Measurements from ENCODE around the gene MLX.

DNA sequence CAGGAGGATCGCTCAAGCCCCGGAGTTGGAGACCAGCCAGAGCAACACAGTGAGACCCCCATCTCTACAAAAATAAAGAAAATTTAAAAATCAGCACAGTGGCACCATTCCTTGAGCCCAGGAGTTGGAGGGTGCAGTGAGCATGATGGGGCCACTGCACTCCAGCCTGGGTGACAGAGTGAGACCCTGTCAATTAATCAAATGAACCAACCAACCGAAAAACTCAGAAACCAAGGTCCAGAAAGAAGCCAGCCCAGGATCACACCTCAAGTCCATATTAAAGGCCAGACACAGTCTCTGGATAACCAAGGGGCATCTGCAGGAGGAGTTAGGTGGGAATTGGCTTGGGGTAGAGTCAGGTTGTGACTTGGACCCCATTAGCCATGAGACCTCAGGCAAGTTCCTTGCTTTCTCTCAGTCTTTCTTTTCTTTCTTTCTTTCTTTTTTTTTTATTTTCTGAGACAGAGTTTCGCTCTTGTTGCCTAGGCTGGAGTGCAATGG is 11.7 kb upstream of the MLX start:
- TF ChIP-seq, protein P1, sequence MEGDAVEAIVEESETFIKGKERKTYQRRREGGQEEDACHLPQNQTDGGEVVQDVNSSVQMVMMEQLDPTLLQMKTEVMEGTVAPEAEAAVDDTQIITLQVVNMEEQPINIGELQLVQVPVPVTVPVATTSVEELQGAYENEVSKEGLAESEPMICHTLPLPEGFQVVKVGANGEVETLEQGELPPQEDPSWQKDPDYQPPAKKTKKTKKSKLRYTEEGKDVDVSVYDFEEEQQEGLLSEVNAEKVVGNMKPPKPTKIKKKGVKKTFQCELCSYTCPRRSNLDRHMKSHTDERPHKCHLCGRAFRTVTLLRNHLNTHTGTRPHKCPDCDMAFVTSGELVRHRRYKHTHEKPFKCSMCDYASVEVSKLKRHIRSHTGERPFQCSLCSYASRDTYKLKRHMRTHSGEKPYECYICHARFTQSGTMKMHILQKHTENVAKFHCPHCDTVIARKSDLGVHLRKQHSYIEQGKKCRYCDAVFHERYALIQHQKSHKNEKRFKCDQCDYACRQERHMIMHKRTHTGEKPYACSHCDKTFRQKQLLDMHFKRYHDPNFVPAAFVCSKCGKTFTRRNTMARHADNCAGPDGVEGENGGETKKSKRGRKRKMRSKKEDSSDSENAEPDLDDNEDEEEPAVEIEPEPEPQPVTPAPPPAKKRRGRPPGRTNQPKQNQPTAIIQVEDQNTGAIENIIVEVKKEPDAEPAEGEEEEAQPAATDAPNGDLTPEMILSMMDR (IDR thresholded peaks at IDR 0.05), result no peak
- TF ChIP-seq POLR2A (IDR thresholded peaks at IDR 0.05) (no peak), EP300 (IDR thresholded peaks at IDR 0.05) (no peak), POLR2AphosphoS5 (IDR thresholded peaks at IDR 0.05) (no peak)
